Neural crest cell (in vitro differentiated cells): ENCODE results near the gene ANKRD65. TPM values are rescaled to one million over a fixed set of nuclear protein-coding genes. Genes with fewer than 3 reads are reported as not detected.

Experiments used
- DNase-seq: peaks from one replicate; pipeline ENCODE4 v3.0.0; 2021; ENCODE audit warnings: low read depth, mixed read lengths, low spot score
- H3K27ac Mint-ChIP-seq: one replicate; pipeline ENCODE4 v1.8.0; 2021; ENCODE audit warnings: mild to moderate bottlenecking, mixed read lengths; ENCODE audit not compliant: unreplicated experiment
- H3K27me3 Mint-ChIP-seq: 2 replicates; pipeline ENCODE4 v1.8.0; 2021; ENCODE audit warnings: low read depth, mild to moderate bottlenecking, mixed read lengths
- H3K36me3 Mint-ChIP-seq: 2 replicates; pipeline ENCODE4 v1.8.0; 2021; ENCODE audit warnings: low read depth, mild to moderate bottlenecking, mixed read lengths
- H3K4me1 Mint-ChIP-seq: 2 replicates; pipeline ENCODE4 v1.8.0; 2021; ENCODE audit warnings: mixed read lengths
- H3K4me3 Mint-ChIP-seq: one replicate; pipeline ENCODE4 v1.8.0; 2021; ENCODE audit warnings: mild to moderate bottlenecking, mixed read lengths
- H3K9me3 Mint-ChIP-seq: 2 replicates; pipeline ENCODE4 v1.8.0; 2021; ENCODE audit warnings: mixed read lengths
- CTCF ChIP-seq: fragments of 200-600 bp; sonication (generic); conservative IDR thresholded peaks from 2 replicates; pipeline ENCODE4 v1.5.0; 2021; ENCODE audit warnings: antibody characterized with exemption, mild to moderate bottlenecking
- total RNA-seq: library from RNA; stranded (reverse); gene quantifications from 2 replicates; pipeline ENCODE4 v1.2.1, GENCODE V29; 2021

ANKRD65 gene
- total RNA-seq, 1 donor from 2014 or later = 0.89 TPM

DNA sequence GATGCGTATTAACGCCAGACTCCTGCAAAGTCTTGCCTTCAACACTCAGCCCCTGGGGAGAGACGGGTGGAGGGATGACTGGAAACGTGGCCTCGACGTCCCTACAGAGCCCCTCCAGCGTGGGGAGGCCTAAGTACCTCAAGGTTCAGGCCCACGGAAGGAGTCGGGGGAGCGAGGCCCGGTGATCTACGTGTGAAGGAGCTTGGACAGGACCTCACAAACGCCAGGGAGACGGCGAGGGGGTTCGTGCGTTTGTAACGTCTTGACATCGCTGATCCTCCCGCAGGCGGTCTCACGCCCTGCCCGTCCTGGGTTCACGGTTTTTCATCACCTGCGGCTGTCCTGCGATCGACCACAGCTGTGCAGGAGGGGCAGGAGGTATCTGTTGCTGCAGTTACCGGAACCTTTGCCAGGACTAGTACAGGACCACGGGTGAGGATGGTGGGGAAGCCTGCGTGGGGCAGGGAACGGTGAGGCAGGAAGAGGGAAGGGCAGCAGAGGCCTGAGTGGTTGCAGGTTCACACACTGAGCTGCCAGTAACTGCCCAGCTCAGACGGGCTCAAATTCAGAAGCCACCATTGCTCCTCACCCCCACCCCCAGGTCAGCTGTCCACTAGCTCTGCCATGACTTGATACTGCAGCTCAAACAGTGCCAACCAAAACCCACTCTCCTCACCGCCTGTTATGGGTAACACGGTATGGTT lies 21.1 kb downstream of the ANKRD65 start:
- peak overlapping the region; percentile 94 for H3K4me3 Mint-ChIP-seq
- TF ChIP-seq CTCF = no peak
- peak; percentile 14 for DNase-seq
- peaks cover 24% of the 10 kb centered on the region for H3K36me3 Mint-ChIP-seq
- peaks cover 33% of the 10 kb centered on the region for H3K4me1 Mint-ChIP-seq
- H3K27me3 Mint-ChIP-seq = peaks cover 3% of the 10 kb centered on the region
- H3K27ac Mint-ChIP-seq = peak overlapping the region; percentile 27
- H3K9me3 Mint-ChIP-seq = no peaks in the 10 kb centered on the region

GRCh38 chr1:1399187-1399871 lies 21.7 kb downstream of the ANKRD65 start, which contains the start of gene CCNL2:
TSS of gene CCNL2 (minus strand) at chr1:1399335. CDS start at chr1:1399306, 29 bp downstream.
- Mint-ChIP-seq H3K27me3 (peaks cover 3% of the 10 kb centered on the region), H3K4me3 (peak within 1 kb of the TSS; percentile 98), H3K9me3 (no peaks in the 10 kb centered on the region), H3K4me1 (peaks cover 33% of the 10 kb centered on the region), H3K36me3 (peaks cover 24% of the 10 kb centered on the region), H3K27ac (peak within 1 kb of the TSS; percentile 89)
- peak; percentile 98 for DNase-seq
- TF ChIP-seq CTCF = peak; percentile 67

- no peak overlapping the region for H3K27ac Mint-ChIP-seq
- peak overlapping the region; percentile 98 for H3K4me3 Mint-ChIP-seq
- H3K4me1 Mint-ChIP-seq = peaks cover 33% of the 10 kb centered on the region
- no peak for DNase-seq
- no peaks in the 10 kb centered on the region for H3K9me3 Mint-ChIP-seq
- no peak for TF ChIP-seq CTCF
- peaks cover 3% of the 10 kb centered on the region for H3K27me3 Mint-ChIP-seq
- H3K36me3 Mint-ChIP-seq = peaks cover 23% of the 10 kb centered on the region
These were observed 22.3 kb downstream of the ANKRD65 start for GRCh38 chr1:1398677-1399186.

GRCh38 chr1:1397839-1398523 lies 23.1 kb downstream of the ANKRD65 start:
- H3K36me3 Mint-ChIP-seq = peaks cover 23% of the 10 kb centered on the region
- peaks cover 29% of the 10 kb centered on the region for H3K4me1 Mint-ChIP-seq
- peak overlapping the region; percentile 98 for H3K4me3 Mint-ChIP-seq
- peaks cover 3% of the 10 kb centered on the region for H3K27me3 Mint-ChIP-seq
- H3K27ac Mint-ChIP-seq = peak overlapping the region; percentile 89
- H3K9me3 Mint-ChIP-seq = no peaks in the 10 kb centered on the region
- no peak for TF ChIP-seq CTCF
- DNase-seq = no peak

- DNase-seq = no peak
- no peak overlapping the region for H3K27ac Mint-ChIP-seq
- peaks cover 3% of the 10 kb centered on the region for H3K27me3 Mint-ChIP-seq
- no peak for TF ChIP-seq CTCF
- peak overlapping the region; percentile 82 for H3K4me3 Mint-ChIP-seq
- H3K4me1 Mint-ChIP-seq = peaks cover 17% of the 10 kb centered on the region
- no peaks in the 10 kb centered on the region for H3K9me3 Mint-ChIP-seq
- H3K36me3 Mint-ChIP-seq = peaks cover 24% of the 10 kb centered on the region
These were observed 25.9 kb downstream of the ANKRD65 start for GRCh38 chr1:1395166-1395565.
